Measurements from ENCODE around the gene TFDP2.

GRCh38 chr3:142035308-142035922, 113.9 kb downstream of the TFDP2 start:
- TF ChIP-seq POLR2AphosphoS5 (IDR thresholded peaks at IDR 0.05; ENCODE audit: low read depth, low read length): no peak
- no peak for TF ChIP-seq POLR2A (IDR thresholded peaks at IDR 0.05; ENCODE audit: low read depth, low read length)
